Body of pancreas (tissue), 4 donors: Measurements from ENCODE around the gene APPL1. TPM values are rescaled to one million over a fixed set of nuclear protein-coding genes. Genes with fewer than 3 reads are reported as not detected.

Experiments used
- ATAC-seq: fragments of 150-250 bp; one replicate; pipeline ENCODE4 v1.9.1; 2016
- DNase-seq, 4 donors: peaks; one replicate each; pipeline ENCODE4 v3.0.0-alpha.2; 2019
- H3K27ac ChIP-seq, 4 donors: fragments of 200-600 bp; sonication (generic); 1 replicate in 3 of 4; 2 replicates in 1 of 4; pipeline versions ENCODE4 v1.5.1 to v1.6.1; 2016 to 2019; ENCODE audit warnings: mild to moderate bottlenecking in 1 of 4, mixed read lengths in 1 of 4, moderate library complexity in 1 of 4
- H3K27me3 ChIP-seq, 2 donors: fragments of 200-600 bp; sonication (generic); one replicate each; pipeline ENCODE4 v1.6.0; 2016; ENCODE audit warnings: mild to moderate bottlenecking in 1 of 2
- H3K36me3 ChIP-seq, 2 donors: fragments of 200-600 bp; sonication (generic); replicated peaks in 1 of 2; 2 replicates each; pipeline ENCODE4 v1.5.1; 2016; ENCODE audit warnings: low read depth in 2 of 2; ENCODE audit not compliant: insufficient read depth in 1 of 2
- H3K4me1 ChIP-seq: fragments of 200-600 bp; sonication (generic); one replicate; pipeline ENCODE4 v1.6.0; 2016
- H3K4me3 ChIP-seq, 2 donors: fragments of 200-600 bp; sonication (generic); 1 replicate in 1 of 2; 2 replicates in 1 of 2; pipeline ENCODE4 v1.5.1; 2016 to 2019
- H3K9me3 ChIP-seq, 3 donors: fragments of 200-600 bp; sonication (generic); 1 replicate in 2 of 3; 2 replicates in 1 of 3; pipeline ENCODE4 v1.5.1; 2016
- POLR2A ChIP-seq, 3 donors: fragments of 450-650 bp; IDR thresholded peaks; one replicate each; pipeline ENCODE4 v1.6.1; 2016; ENCODE audit warnings: antibody characterized with exemption in 3 of 3, mild to moderate bottlenecking in 2 of 3
- WGBS, 2 donors: methylation state at CpG; one replicate each; pipeline ENCODE4 v1.1.5; 2017; 5-methylcytosine and 5-hydroxymethylcytosine counted together
- intact Hi-C: fragments of 100-400 bp; cut with DNase I; formaldehyde crosslinking; loops from one replicate; pipeline ENCODE4 v1.15.1; 2023
- total RNA-seq, 2 donors: library from RNA; depleted of rRNA; stranded (reverse); fragments of >200 nt; gene quantifications; one replicate each; pipeline ENCODE4 v1.1.0, GENCODE V29; 2016
- TF ChIP-seq, protein P1 (sequence below), 7 experiments: fragments of 450-650 bp in 4 of 7; fragments of 200-600 bp in 3 of 7; sonication (generic) in 3 of 7; IDR thresholded peaks; one replicate each; pipeline ENCODE4 v1.5.1; 2016 to 2019; ENCODE audit warnings: antibody characterized with exemption in 7 of 7

APPL1 gene
- total RNA-seq, 2 donors from 2014 or later = 28.0 to 31.9 TPM

GRCh38 chr3:57261119-57261518 lies 33.6 kb downstream of the APPL1 start:
- H3K36me3 ChIP-seq = peaks cover 0 to 52% of the 10 kb centered on the region in 2 donors
- H3K27me3 ChIP-seq = no peaks in the 10 kb centered on the region
- no peak for TF ChIP-seq POLR2A (IDR thresholded peaks at IDR 0.05)
- TF ChIP-seq, protein P1, sequence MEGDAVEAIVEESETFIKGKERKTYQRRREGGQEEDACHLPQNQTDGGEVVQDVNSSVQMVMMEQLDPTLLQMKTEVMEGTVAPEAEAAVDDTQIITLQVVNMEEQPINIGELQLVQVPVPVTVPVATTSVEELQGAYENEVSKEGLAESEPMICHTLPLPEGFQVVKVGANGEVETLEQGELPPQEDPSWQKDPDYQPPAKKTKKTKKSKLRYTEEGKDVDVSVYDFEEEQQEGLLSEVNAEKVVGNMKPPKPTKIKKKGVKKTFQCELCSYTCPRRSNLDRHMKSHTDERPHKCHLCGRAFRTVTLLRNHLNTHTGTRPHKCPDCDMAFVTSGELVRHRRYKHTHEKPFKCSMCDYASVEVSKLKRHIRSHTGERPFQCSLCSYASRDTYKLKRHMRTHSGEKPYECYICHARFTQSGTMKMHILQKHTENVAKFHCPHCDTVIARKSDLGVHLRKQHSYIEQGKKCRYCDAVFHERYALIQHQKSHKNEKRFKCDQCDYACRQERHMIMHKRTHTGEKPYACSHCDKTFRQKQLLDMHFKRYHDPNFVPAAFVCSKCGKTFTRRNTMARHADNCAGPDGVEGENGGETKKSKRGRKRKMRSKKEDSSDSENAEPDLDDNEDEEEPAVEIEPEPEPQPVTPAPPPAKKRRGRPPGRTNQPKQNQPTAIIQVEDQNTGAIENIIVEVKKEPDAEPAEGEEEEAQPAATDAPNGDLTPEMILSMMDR (IDR thresholded peaks at IDR 0.05) = no peak
- 75 to 77% methylated on average over 4 of the region's 4 CpGs for WGBS, 2 donors
- intact Hi-C loops = no loop called here
- no peak overlapping the region for H3K27ac ChIP-seq
- no peaks in the 10 kb centered on the region for H3K4me1 ChIP-seq
- H3K9me3 ChIP-seq = no peaks in the 10 kb centered on the region
- no peak for DNase-seq
- no peak for ATAC-seq
- no peak overlapping the region for H3K4me3 ChIP-seq

DNA sequence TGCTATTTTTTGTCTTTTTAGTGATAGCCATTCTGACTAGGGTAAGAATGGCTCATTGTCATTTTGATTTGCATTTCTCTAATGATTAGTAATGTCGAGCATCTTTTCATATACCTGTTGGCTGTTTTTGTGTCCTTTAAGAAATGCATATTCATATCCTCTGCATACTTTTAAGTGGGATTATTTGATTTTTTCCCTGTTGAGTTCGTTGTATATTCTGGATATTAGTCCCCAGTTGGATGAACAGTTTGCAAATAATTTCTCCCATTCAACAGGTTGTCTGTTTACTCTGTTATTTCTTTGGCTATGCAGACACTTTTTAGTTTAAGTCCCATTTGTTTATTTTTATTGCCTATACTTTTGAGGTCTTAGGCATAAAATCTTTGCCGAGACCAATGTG lies 34.4 kb downstream of the APPL1 start:
- no peak for TF ChIP-seq POLR2A (IDR thresholded peaks at IDR 0.05)
- TF ChIP-seq, protein P1 (IDR thresholded peaks at IDR 0.05) = no peak
- DNase-seq (no peak), ATAC-seq (no peak)
- H3K9me3 ChIP-seq = no peaks in the 10 kb centered on the region
- H3K4me1 ChIP-seq = no peaks in the 10 kb centered on the region
- peaks cover 0 to 56% of the 10 kb centered on the region in 2 donors for H3K36me3 ChIP-seq
- intact Hi-C loops = no loop called here
- H3K27ac ChIP-seq = no peak overlapping the region
- no peak overlapping the region for H3K4me3 ChIP-seq
- 92 to 94% methylated on average over 3 of the region's 3 CpGs for WGBS, 2 donors
- H3K27me3 ChIP-seq = no peaks in the 10 kb centered on the region

- Histone ChIP-seq H3K27ac (no peak overlapping the region), H3K4me1 (no peaks in the 10 kb centered on the region), H3K9me3 (no peaks in the 10 kb centered on the region), H3K36me3 (peaks cover 0 to 39% of the 10 kb centered on the region in 2 donors), H3K4me3 (no peak overlapping the region), H3K27me3 (no peaks in the 10 kb centered on the region)
- TF ChIP-seq, protein P1 (IDR thresholded peaks at IDR 0.05) = no peak
- TF ChIP-seq POLR2A (IDR thresholded peaks at IDR 0.05) = no peak
- 88 to 90% methylated on average over 1 of the region's 1 CpG for WGBS, 2 donors
- intact Hi-C loops = no loop called here
- ATAC-seq = no peak
- DNase-seq = no peak
Measured at GRCh38 chr3:57268416-57268815, 40.9 kb downstream of the APPL1 start.

DNA sequence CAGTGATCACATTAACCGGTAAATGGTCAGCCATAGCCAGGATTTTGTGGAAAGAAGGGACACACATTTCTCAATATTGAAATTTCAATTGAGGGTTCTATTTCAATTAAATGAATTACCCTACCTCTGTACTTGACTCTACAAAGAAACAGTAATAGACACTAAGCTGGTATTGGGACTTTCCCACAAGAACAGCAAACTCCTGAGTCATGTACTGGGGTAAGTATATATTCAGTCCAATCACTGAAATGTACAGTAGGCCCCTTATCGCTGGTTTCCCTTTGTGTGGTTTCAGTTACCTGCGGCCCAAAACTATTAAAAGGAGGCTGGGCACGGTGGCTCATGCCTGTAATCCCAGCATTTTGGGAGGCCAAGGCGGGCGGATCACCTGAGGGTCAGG lies 47.3 kb downstream of the APPL1 start:
- H3K9me3 ChIP-seq = peaks cover 0 to 7% (median 0%) of the 10 kb centered on the region in 3 donors
- peaks cover 4 to 7% of the 10 kb centered on the region in 2 donors for H3K36me3 ChIP-seq
- no peaks in the 10 kb centered on the region for H3K4me1 ChIP-seq
- H3K4me3 ChIP-seq = no peak overlapping the region
- H3K27ac ChIP-seq = no peak overlapping the region
- intact Hi-C loops = no loop called here
- DNase-seq (no peak), ATAC-seq (no peak)
- no peaks in the 10 kb centered on the region for H3K27me3 ChIP-seq
- TF ChIP-seq, protein P1 (IDR thresholded peaks at IDR 0.05) = no peak
- no peak for TF ChIP-seq POLR2A (IDR thresholded peaks at IDR 0.05)
- WGBS, 2 donors = 93% methylated on average over 6 of the region's 6 CpGs

DNA sequence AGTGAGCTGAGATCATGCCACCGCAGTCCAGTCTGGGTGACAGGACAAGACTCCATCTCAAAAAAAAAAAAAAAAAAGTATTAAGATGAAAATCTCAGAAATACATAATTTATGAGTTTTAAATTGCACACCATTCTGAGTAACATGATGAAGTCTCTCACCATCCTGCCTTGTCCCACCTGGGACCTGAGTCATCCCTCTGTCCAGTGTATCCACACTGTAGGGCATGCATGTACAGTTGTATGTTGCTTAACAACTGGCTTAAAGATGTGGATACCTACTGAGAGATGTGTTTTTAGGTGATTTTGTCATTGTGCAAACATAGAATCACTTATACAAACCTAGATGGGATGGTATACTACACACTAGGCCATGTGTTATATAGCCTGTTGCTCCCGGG lies 47.9 kb downstream of the APPL1 start:
- ATAC-seq (no peak), DNase-seq (no peak)
- Histone ChIP-seq H3K4me1 (no peaks in the 10 kb centered on the region), H3K9me3 (peaks cover 0 to 8% (median 0%) of the 10 kb centered on the region in 3 donors), H3K36me3 (peaks cover 4 to 5% of the 10 kb centered on the region in 2 donors), H3K27me3 (no peaks in the 10 kb centered on the region), H3K27ac (no peak overlapping the region), H3K4me3 (no peak overlapping the region)
- WGBS, 2 donors = 96 to 100% methylated on average over 2 of the region's 2 CpGs
- TF ChIP-seq POLR2A (IDR thresholded peaks at IDR 0.05) = no peak
- TF ChIP-seq, protein P1 (IDR thresholded peaks at IDR 0.05) = no peak
- intact Hi-C loops = no loop called here
